Body of pancreas (tissue), 4 donors: ENCODE results near the gene BEST1.

ENCODE experiments used
- CTCF ChIP-seq, 7 experiments: fragments of 450-650 bp in 4 of 7; fragments of 200-600 bp in 3 of 7; sonication (generic) in 3 of 7; IDR thresholded peaks; one replicate each; pipeline ENCODE4 v1.5.1; 2016 to 2019; ENCODE audit warnings: antibody characterized with exemption in 7 of 7
- POLR2A ChIP-seq, 3 donors: fragments of 450-650 bp; IDR thresholded peaks; one replicate each; pipeline ENCODE4 v1.6.1; 2016; ENCODE audit warnings: antibody characterized with exemption in 3 of 3, mild to moderate bottlenecking in 2 of 3

GRCh38 chr11:62012832-62013461 is 62.8 kb downstream of the BEST1 start:
- TF ChIP-seq CTCF (IDR thresholded peaks at IDR 0.05) (no peak), POLR2A (IDR thresholded peaks at IDR 0.05) (no peak)
